ENCODE results near the gene GLRX3.

GLRX3 gene

GRCh38 chr10:130167193-130167592, 31.0 kb downstream of the GLRX3 start:
- no peak for TF ChIP-seq GATA3 (IDR thresholded peaks at IDR 0.05; ENCODE audit: low read depth, low read length)
- no peak for TF ChIP-seq GATA2 (IDR thresholded peaks at IDR 0.05; ENCODE audit: low read depth, low read length)

GRCh38 chr10:130167707-130168106, 31.5 kb downstream of the GLRX3 start:
- no peak for TF ChIP-seq GATA3 (IDR thresholded peaks at IDR 0.05; ENCODE audit: low read depth, low read length)

- TF ChIP-seq GATA3 (IDR thresholded peaks at IDR 0.05; ENCODE audit: low read depth, low read length) = no peak
- no peak for TF ChIP-seq GATA2 (IDR thresholded peaks at IDR 0.05; ENCODE audit: low read depth, low read length)
Observed at GRCh38 chr10:130169136-130169859, 33.1 kb downstream of the GLRX3 start.

GRCh38 chr10:130171196-130171595, 35.0 kb downstream of the GLRX3 start:
- no peak for TF ChIP-seq GATA3 (IDR thresholded peaks at IDR 0.05; ENCODE audit: low read depth, low read length)
- no peak for TF ChIP-seq GATA2 (IDR thresholded peaks at IDR 0.05; ENCODE audit: low read depth, low read length)

GRCh38 chr10:130174328-130174727, 38.1 kb downstream of the GLRX3 start:
- no peak for TF ChIP-seq GATA2 (IDR thresholded peaks at IDR 0.05; ENCODE audit: low read depth, low read length)
- TF ChIP-seq GATA3 (IDR thresholded peaks at IDR 0.05; ENCODE audit: low read depth, low read length) = no peak

- TF ChIP-seq GATA2 (IDR thresholded peaks at IDR 0.05; ENCODE audit: low read depth, low read length) (no peak), GATA3 (IDR thresholded peaks at IDR 0.05; ENCODE audit: low read depth, low read length) (no peak)
Observed at GRCh38 chr10:130175074-130175473, 38.9 kb downstream of the GLRX3 start.

GRCh38 chr10:130177250-130177649, 41.1 kb downstream of the GLRX3 start:
- TF ChIP-seq GATA3 (IDR thresholded peaks at IDR 0.05; ENCODE audit: low read depth, low read length) = no peak
- no peak for TF ChIP-seq GATA2 (IDR thresholded peaks at IDR 0.05; ENCODE audit: low read depth, low read length)

- no peak for TF ChIP-seq GATA3 (IDR thresholded peaks at IDR 0.05; ENCODE audit: low read depth, low read length)
- TF ChIP-seq GATA2 (IDR thresholded peaks at IDR 0.05; ENCODE audit: low read depth, low read length) = no peak
Observed at GRCh38 chr10:130179640-130180039, 43.4 kb downstream of the GLRX3 start.

- TF ChIP-seq GATA3 (IDR thresholded peaks at IDR 0.05; ENCODE audit: low read depth, low read length) (no peak), GATA2 (IDR thresholded peaks at IDR 0.05; ENCODE audit: low read depth, low read length) (no peak)
Observed at GRCh38 chr10:130180416-130180815, 44.2 kb downstream of the GLRX3 start.

- TF ChIP-seq GATA3 (IDR thresholded peaks at IDR 0.05; ENCODE audit: low read depth, low read length) (no peak), GATA2 (IDR thresholded peaks at IDR 0.05; ENCODE audit: low read depth, low read length) (no peak)
Observed at GRCh38 chr10:130181858-130182257, 45.7 kb downstream of the GLRX3 start.

- no peak for TF ChIP-seq GATA3 (IDR thresholded peaks at IDR 0.05; ENCODE audit: low read depth, low read length)
- no peak for TF ChIP-seq GATA2 (IDR thresholded peaks at IDR 0.05; ENCODE audit: low read depth, low read length)
Observed at GRCh38 chr10:130185591-130185990, 49.4 kb downstream of the GLRX3 start.

- TF ChIP-seq GATA3 (IDR thresholded peaks at IDR 0.05; ENCODE audit: low read depth, low read length) (no peak), GATA2 (IDR thresholded peaks at IDR 0.05; ENCODE audit: low read depth, low read length) (no peak)
Observed at GRCh38 chr10:130188195-130189175, 52.3 kb downstream of the GLRX3 start.

- no peak for TF ChIP-seq GATA3 (IDR thresholded peaks at IDR 0.05; ENCODE audit: low read depth, low read length)
- TF ChIP-seq GATA2 (IDR thresholded peaks at IDR 0.05; ENCODE audit: low read depth, low read length) = no peak
Observed at GRCh38 chr10:130189608-130190054, 53.4 kb downstream of the GLRX3 start.

GRCh38 chr10:130190055-130190736, 54.0 kb downstream of the GLRX3 start:
- TF ChIP-seq GATA2 (IDR thresholded peaks at IDR 0.05; ENCODE audit: low read depth, low read length) (no peak), GATA3 (IDR thresholded peaks at IDR 0.05; ENCODE audit: low read depth, low read length) (no peak)

Measured in SH-SY5Y (cell line).